ENCODE data around the gene FAM3D. TPM values are rescaled to one million over a fixed set of nuclear protein-coding genes. Genes with fewer than 3 reads are reported as not detected.

Gene FAM3D
- total RNA-seq, 2 donors from 2014 or later = not detected

DNA sequence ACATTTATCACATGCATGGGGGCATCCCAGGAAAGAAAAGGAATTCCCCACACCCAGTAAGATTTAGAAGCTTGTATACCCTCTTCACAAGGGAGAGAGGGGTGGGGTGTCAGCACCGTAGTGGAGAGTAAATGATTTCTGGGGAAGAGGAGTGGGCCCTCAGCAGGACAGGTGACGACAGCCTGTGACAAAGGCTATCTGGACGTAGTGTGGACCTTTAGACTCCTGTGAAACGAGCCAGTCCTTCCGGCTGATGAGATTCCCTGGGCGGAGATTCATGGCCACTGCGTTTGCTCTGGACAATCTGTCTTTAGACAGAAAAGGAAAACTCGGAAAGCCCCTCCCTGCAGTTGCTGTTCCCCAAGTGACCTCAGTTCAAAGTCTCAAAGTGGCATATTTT, 1.7 kb upstream of the FAM3D start:
- no peak for DNase-seq (ENCODE audit: low spot score)
- no peaks in the 10 kb centered on the region for H3K36me3 ChIP-seq
- H3K27ac ChIP-seq = no peak overlapping the region
- TF ChIP-seq, protein P1, sequence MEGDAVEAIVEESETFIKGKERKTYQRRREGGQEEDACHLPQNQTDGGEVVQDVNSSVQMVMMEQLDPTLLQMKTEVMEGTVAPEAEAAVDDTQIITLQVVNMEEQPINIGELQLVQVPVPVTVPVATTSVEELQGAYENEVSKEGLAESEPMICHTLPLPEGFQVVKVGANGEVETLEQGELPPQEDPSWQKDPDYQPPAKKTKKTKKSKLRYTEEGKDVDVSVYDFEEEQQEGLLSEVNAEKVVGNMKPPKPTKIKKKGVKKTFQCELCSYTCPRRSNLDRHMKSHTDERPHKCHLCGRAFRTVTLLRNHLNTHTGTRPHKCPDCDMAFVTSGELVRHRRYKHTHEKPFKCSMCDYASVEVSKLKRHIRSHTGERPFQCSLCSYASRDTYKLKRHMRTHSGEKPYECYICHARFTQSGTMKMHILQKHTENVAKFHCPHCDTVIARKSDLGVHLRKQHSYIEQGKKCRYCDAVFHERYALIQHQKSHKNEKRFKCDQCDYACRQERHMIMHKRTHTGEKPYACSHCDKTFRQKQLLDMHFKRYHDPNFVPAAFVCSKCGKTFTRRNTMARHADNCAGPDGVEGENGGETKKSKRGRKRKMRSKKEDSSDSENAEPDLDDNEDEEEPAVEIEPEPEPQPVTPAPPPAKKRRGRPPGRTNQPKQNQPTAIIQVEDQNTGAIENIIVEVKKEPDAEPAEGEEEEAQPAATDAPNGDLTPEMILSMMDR (IDR thresholded peaks at IDR 0.05) = no peak
- no peaks in the 10 kb centered on the region for H3K27me3 ChIP-seq
- no peaks in the 10 kb centered on the region for H3K4me1 ChIP-seq
- no peaks in the 10 kb centered on the region for H3K9me3 ChIP-seq
- H3K4me3 ChIP-seq = no peak overlapping the region

DNA sequence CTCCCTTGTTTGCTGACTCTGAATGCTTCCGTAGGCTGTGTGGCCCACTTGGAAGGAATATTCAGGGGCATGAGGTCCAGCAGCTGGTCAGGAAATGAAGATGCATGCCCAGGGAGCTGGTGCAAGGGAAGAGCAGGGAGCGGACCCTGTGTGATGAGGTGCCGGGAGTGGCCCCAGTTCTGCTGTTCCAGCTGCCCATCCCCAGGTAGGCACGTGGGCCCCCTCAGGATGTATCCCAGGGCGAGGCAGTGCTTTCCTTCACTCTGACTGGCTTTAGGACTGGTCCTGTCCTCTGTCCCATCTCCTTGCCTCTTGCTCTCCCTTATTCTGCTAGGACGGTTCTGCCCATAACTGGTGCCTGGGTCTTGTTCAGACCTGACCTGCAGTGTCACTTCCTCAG, 1.1 kb upstream of the FAM3D start:
- TF ChIP-seq, protein P1 (IDR thresholded peaks at IDR 0.05) = no peak
- H3K4me3 ChIP-seq = no peak overlapping the region
- H3K4me1 ChIP-seq = no peaks in the 10 kb centered on the region
- no peaks in the 10 kb centered on the region for H3K27me3 ChIP-seq
- H3K9me3 ChIP-seq = no peaks in the 10 kb centered on the region
- no peak overlapping the region for H3K27ac ChIP-seq
- no peak for DNase-seq (ENCODE audit: low spot score)
- no peaks in the 10 kb centered on the region for H3K36me3 ChIP-seq

DNA sequence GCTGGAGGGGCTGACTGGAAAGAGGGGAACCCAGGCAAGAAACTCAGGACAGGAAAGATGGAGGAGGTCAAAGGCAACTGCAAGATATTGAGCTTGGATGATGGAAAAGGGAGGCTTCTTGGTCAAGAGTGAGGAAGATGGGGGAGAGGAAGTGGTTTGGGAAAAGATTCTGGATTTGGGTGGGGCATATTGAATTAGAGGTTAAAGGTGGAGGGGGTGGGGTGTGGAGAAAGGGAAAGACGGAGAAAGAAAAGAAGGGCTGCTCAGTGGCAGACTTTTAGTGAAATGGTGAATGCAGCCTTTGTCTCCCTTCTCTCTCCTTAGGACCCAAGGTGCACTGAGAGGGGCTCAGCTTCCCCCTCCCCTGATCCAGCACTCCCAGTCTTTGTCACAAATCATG, 655 bp upstream of the FAM3D start:
- TF ChIP-seq, protein P1 (IDR thresholded peaks at IDR 0.05) = no peak
- Histone ChIP-seq H3K27ac (no peak overlapping the region), H3K9me3 (no peaks in the 10 kb centered on the region)

DNA sequence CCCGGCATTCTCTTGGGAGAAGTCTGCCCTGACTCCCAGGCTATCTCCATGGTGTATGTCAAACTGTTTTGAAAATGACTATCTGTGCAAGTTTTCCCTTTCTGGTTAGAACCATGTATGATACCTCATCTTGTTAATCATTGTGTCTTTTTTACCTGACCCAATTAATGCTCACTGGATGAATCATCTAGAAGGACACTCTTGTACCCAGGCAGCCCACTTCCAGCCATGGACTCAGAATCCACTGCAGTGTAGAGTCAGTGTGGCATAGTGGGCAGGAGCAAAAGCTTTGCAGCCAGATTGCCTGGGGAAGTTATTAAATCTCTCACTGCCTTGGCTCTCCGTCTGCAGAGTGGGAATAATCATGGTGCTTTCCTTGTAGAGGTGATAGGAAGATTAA, 1.2 kb downstream of the FAM3D start:
- Histone ChIP-seq H3K27ac (no peak overlapping the region), H3K36me3 (no peaks in the 10 kb centered on the region), H3K27me3 (no peaks in the 10 kb centered on the region), H3K9me3 (no peaks in the 10 kb centered on the region), H3K4me1 (no peaks in the 10 kb centered on the region), H3K4me3 (no peak overlapping the region)
- DNase-seq (ENCODE audit: low spot score) = no peak
- TF ChIP-seq, protein P1 (IDR thresholded peaks at IDR 0.05) = no peak

More for the DNA sequence above, 655 bp upstream of the FAM3D start:
- DNase-seq (ENCODE audit: low spot score) = no peak
- Histone ChIP-seq H3K27me3 (no peaks in the 10 kb centered on the region), H3K36me3 (no peaks in the 10 kb centered on the region), H3K4me3 (no peak overlapping the region), H3K4me1 (no peaks in the 10 kb centered on the region)

DNA sequence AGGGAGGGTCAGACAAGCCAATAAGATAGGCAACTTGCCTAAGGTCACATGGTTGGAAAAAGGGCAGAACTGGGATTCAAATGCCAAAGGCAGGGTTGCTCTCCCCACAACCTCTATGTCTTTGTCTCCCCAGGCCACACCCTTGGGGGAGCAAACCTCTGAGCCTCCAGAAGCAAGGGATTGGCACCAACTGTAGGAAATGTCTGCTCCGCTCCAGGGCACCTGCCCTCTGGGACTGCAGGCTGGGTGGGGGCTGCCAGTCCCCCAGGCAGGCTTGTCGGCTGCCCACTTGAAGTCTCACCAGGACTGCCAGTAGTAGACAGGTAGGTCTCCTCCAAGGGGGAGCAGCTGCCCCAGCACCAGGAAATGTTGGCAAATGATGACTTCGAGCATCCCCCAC, 2.0 kb downstream of the FAM3D start:
- Histone ChIP-seq H3K27me3 (no peaks in the 10 kb centered on the region), H3K9me3 (no peaks in the 10 kb centered on the region), H3K27ac (no peak overlapping the region), H3K36me3 (no peaks in the 10 kb centered on the region), H3K4me1 (no peaks in the 10 kb centered on the region), H3K4me3 (no peak overlapping the region)
- DNase-seq (ENCODE audit: low spot score) = no peak
- TF ChIP-seq, protein P1 (IDR thresholded peaks at IDR 0.05) = no peak

DNA sequence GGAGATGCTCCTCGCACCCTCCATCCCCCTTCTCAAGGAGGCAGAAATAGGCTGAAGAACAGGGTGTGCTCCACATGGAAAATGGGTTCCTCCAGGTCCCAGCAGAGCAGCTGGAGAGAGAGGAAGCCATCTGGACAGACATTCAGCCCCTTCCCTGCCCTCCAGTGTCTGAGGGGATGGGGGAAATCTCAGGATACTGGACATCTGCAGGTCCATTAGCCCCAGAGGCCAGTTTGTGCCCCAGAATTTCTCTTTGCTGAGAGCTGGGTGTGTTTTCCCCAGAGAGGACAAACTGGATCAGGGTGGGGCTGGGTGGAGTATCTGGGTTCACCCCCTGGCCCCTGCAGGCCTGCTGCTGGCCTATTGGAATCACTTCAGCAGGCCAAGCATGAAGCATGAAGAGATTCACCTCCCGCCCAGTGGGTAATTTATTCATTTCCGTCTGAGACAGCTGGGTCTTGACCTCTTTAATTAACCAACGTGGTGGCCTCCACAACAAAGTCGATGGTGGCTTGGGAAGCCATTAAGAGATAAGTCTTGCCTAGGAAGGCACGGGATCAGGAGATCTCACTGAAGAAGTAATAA, 4.6 kb downstream of the FAM3D start:
- H3K27me3 ChIP-seq = no peaks in the 10 kb centered on the region
- H3K4me3 ChIP-seq = no peak overlapping the region
- no peak for DNase-seq (ENCODE audit: low spot score)
- TF ChIP-seq, protein P1 (IDR thresholded peaks at IDR 0.05) = no peak
- H3K27ac ChIP-seq = no peak overlapping the region
- no peaks in the 10 kb centered on the region for H3K4me1 ChIP-seq
- no peaks in the 10 kb centered on the region for H3K9me3 ChIP-seq
- H3K36me3 ChIP-seq = no peaks in the 10 kb centered on the region
